Measurements from ENCODE around the gene RBM7.

RBM7 gene

GRCh38 chr11:114397349-114397982 lies 3.0 kb upstream of the RBM7 start:
- DNase-seq: no peak

- DNase-seq: no peak
Measured at GRCh38 chr11:114398303-114398920, 2.1 kb upstream of the RBM7 start.

GRCh38 chr11:114399490-114400215 lies 813 bp upstream of the RBM7 start:
- no peak for DNase-seq

- DNase-seq: no peak
Measured at GRCh38 chr11:114400915-114401223, 403 bp downstream of the RBM7 start.

- DNase-seq: no peak
Measured at GRCh38 chr11:114401311-114401710, 845 bp downstream of the RBM7 start.

GRCh38 chr11:114412946-114413345 lies 12.5 kb downstream of the RBM7 start:
- no peak for DNase-seq

- no peak for DNase-seq
Measured at GRCh38 chr11:114413958-114414357, 13.5 kb downstream of the RBM7 start.

- DNase-seq: no peak
Measured at GRCh38 chr11:114416441-114416961, 16.0 kb downstream of the RBM7 start.

- no peak for DNase-seq
Measured at GRCh38 chr11:114426280-114426679, 25.8 kb downstream of the RBM7 start.

GRCh38 chr11:114430290-114430689 lies 29.8 kb downstream of the RBM7 start:
- DNase-seq: no peak

- no peak for DNase-seq
Measured at GRCh38 chr11:114432893-114433292, 32.4 kb downstream of the RBM7 start.

- no peak for DNase-seq
Measured at GRCh38 chr11:114433376-114433775, 32.9 kb downstream of the RBM7 start.

GRCh38 chr11:114438303-114438702 lies 37.8 kb downstream of the RBM7 start:
- DNase-seq: no peak

GRCh38 chr11:114439229-114440120 lies 39.0 kb downstream of the RBM7 start, which contains the start of gene REXO2:
Gene REXO2, plus strand, starts transcription at chr11:114439467. Its CDS starts 62 bp downstream, at chr11:114439529.
- peak; percentile 95 for DNase-seq

GRCh38 chr11:114440121-114440860 lies 39.8 kb downstream of the RBM7 start:
- no peak for DNase-seq

- no peak for DNase-seq
Measured at GRCh38 chr11:114440971-114441763, 40.7 kb downstream of the RBM7 start.

- no peak for DNase-seq
Measured at GRCh38 chr11:114441921-114442320, 41.5 kb downstream of the RBM7 start.

GRCh38 chr11:114442536-114442935 lies 42.1 kb downstream of the RBM7 start:
- no peak for DNase-seq

- no peak for DNase-seq
Measured at GRCh38 chr11:114447444-114447843, 47.0 kb downstream of the RBM7 start.

- no peak for DNase-seq
Measured at GRCh38 chr11:114447892-114448291, 47.4 kb downstream of the RBM7 start.

GRCh38 chr11:114448749-114449482 lies 48.5 kb downstream of the RBM7 start:
- no peak for DNase-seq
